CD4-positive, CD25-positive, alpha-beta regulatory T cell (primary cell): ENCODE data around the gene ADARB1. TPM values are rescaled to one million over a fixed set of nuclear protein-coding genes. Genes with fewer than 3 reads are reported as not detected.
A peak's percentile ranks its signal among the peaks of the same experiment; 100 is the strongest.

Experiments
- ATAC-seq, 2 donors: fragments of 150-1000 bp; cut with Tn5 transposase; one replicate each; pipeline ENCODE4 v1.10.0; 2021; ENCODE audit warnings: low read depth in 2 of 2, moderate number of reproducible peaks in 2 of 2, moderate library complexity in 1 of 2
- DNase-seq, 3 donors: peaks; one replicate each; pipeline versions ENCODE4 v3.0.0 to v3.0.0-alpha.2; 2012 to 2022; ENCODE audit warnings: mixed read lengths in 1 of 3
- H3K27ac ChIP-seq: one replicate; pipeline ENCODE4 v1.7.0; 2013; ENCODE audit warnings: mild to moderate bottlenecking, low read length; ENCODE audit not compliant: insufficient read depth, poor library complexity, severe bottlenecking
- H3K27me3 ChIP-seq: one replicate; pipeline ENCODE4 v1.7.0; 2013; ENCODE audit warnings: low read length; ENCODE audit not compliant: control insufficient read depth, insufficient read depth
- H3K36me3 ChIP-seq: one replicate; pipeline ENCODE4 v1.7.0; 2013; ENCODE audit warnings: mild to moderate bottlenecking, low read length, moderate library complexity; ENCODE audit not compliant: control insufficient read depth, insufficient read depth
- H3K4me1 ChIP-seq: 2 replicates; pipeline ENCODE4 v1.7.0; 2013; ENCODE audit warnings: mild to moderate bottlenecking, low read length; ENCODE audit not compliant: insufficient read depth, control insufficient read depth, poor library complexity, severe bottlenecking
- H3K4me3 ChIP-seq: one replicate; pipeline ENCODE4 v1.7.0; 2013; ENCODE audit warnings: low read depth, mild to moderate bottlenecking, low read length, moderate library complexity
- H3K9me3 ChIP-seq, 2 experiments: 1 replicate in 1 of 2; 2 replicates in 1 of 2; pipeline ENCODE4 v1.7.0; 2013; ENCODE audit warnings: low read length in 2 of 2, mild to moderate bottlenecking in 1 of 2, moderate library complexity in 1 of 2; ENCODE audit not compliant: control insufficient read depth in 2 of 2
- H3K27ac Mint-ChIP-seq, 3 donors: one replicate each; pipeline ENCODE4 v1.8.0; 2020 to 2022; ENCODE audit warnings: mild to moderate bottlenecking in 3 of 3, mixed read lengths in 3 of 3, moderate library complexity in 2 of 3
- H3K27me3 Mint-ChIP-seq: one replicate; pipeline ENCODE4 v1.8.0; 2022; ENCODE audit warnings: mild to moderate bottlenecking, mixed read lengths
- H3K36me3 Mint-ChIP-seq: one replicate; pipeline ENCODE4 v1.8.0; 2020; ENCODE audit warnings: mixed read lengths
- H3K4me1 Mint-ChIP-seq, 4 donors: one replicate each; pipeline ENCODE4 v1.8.0; 2020 to 2022; ENCODE audit warnings: mixed read lengths in 4 of 4, mild to moderate bottlenecking in 1 of 4
- H3K4me3 Mint-ChIP-seq, 4 donors: one replicate each; pipeline ENCODE4 v1.8.0; 2020 to 2022; ENCODE audit warnings: mild to moderate bottlenecking in 4 of 4, mixed read lengths in 4 of 4, moderate library complexity in 3 of 4
- H3K9me3 Mint-ChIP-seq, 7 donors: one replicate each; pipeline ENCODE4 v1.8.0; 2020 to 2022; ENCODE audit warnings: mixed read lengths in 7 of 7, mild to moderate bottlenecking in 3 of 7, moderate library complexity in 2 of 7
- polyA plus RNA-seq, 4 donors: library from polyadenylated mRNA; unstranded; fragments of 300-500 nt; fragmentation: Illumina TruSeq; gene quantifications; one replicate each; pipeline ENCODE4 v1.2.3, GENCODE V29; 2021
- total RNA-seq: library from RNA; stranded (reverse); gene quantifications from one replicate; pipeline ENCODE4 v1.2.3, GENCODE V29; 2022

Gene ADARB1
- total and polyA plus RNA-seq, 5 donors from 2014 or later: 2.8 to 52.9 (median 5.6) TPM

DNA sequence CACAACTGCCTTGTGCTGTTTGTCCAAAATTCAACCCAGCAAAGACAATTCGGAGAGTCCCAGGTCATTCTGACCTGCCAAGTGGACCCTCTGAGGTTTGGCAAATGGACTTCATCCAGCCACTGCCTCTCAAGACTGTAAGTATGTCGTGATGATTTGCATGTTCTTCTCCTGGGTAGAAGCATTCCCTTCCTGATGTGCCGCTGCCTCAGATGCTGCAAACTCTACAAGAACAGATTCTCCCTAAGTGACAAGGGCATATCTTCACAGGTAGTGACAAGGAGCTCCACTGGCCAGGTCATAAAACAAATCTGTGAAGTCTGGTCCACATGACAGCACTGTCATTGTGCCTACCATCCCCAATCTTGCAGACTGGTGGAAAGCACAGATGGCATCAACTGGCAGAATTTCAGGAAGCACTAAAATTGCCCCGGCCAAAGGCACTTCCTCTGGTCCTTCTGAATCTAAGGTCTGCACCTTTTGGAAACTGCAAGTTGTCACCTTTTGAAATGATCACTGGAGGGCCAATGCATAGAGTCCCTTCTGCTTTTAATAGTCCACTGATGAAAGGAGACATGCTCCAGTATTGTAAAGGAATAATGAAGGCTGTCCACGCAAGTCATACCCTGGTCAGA lies 185.9 kb downstream of the ADARB1 start:
- Mint-ChIP-seq H3K4me1 (peaks cover 0 to 12% (median 0%) of the 10 kb centered on the region in 4 donors), H3K27me3 (no peaks in the 10 kb centered on the region), H3K27ac (no peak overlapping the region), H3K9me3 (peaks cover 0 to 2% (median 0%) of the 10 kb centered on the region in 7 donors), H3K36me3 (no peaks in the 10 kb centered on the region), H3K4me3 (peak overlapping the region in 1 of 4 donors; percentile 11)
- ATAC-seq (no peak), DNase-seq (no peak)
- Histone ChIP-seq H3K4me1 (peaks cover 12% of the 10 kb centered on the region), H3K36me3 (peaks cover 21% of the 10 kb centered on the region), H3K27me3 (no peaks in the 10 kb centered on the region), H3K4me3 (no peak overlapping the region), H3K27ac (no peak overlapping the region), H3K9me3 (no peaks in the 10 kb centered on the region)

DNA sequence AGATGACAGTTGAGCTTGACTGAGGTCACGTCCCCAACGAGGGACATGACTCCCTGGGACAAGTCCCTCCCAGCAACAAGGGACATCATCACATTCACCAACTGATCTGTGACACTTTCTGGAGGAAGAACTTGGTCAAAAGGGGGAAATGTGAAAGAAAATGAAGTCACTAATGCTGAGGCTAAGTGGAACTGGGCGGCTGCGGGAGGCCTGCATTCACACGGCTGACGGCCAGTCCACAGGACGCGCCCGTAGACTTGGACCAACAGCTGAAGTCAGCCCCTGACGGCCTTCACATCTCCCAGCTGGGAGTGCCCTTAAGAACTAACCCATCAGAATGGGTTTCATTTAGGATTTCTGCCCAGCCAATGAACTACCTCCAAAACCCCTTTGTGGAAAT lies 186.7 kb downstream of the ADARB1 start:
- H3K36me3 Mint-ChIP-seq: no peaks in the 10 kb centered on the region
- H3K9me3 Mint-ChIP-seq: peaks cover 0 to 2% (median 0%) of the 10 kb centered on the region in 7 donors
- Histone ChIP-seq H3K36me3 (peaks cover 27% of the 10 kb centered on the region), H3K27me3 (no peaks in the 10 kb centered on the region), H3K9me3 (no peaks in the 10 kb centered on the region), H3K27ac (no peak overlapping the region), H3K4me3 (no peak overlapping the region), H3K4me1 (peaks cover 11% of the 10 kb centered on the region)
- H3K27ac Mint-ChIP-seq: no peak overlapping the region
- H3K4me1 Mint-ChIP-seq: peaks cover 0 to 7% (median 0%) of the 10 kb centered on the region in 4 donors
- no peak for ATAC-seq
- H3K4me3 Mint-ChIP-seq: no peak overlapping the region
- DNase-seq: no peak
- H3K27me3 Mint-ChIP-seq: no peaks in the 10 kb centered on the region

- H3K27me3 Mint-ChIP-seq: no peaks in the 10 kb centered on the region
- H3K4me3 ChIP-seq: no peak overlapping the region
- no peak overlapping the region for H3K4me3 Mint-ChIP-seq
- H3K27me3 ChIP-seq: no peaks in the 10 kb centered on the region
- H3K9me3 Mint-ChIP-seq: peaks cover 0 to 2% (median 0%) of the 10 kb centered on the region in 7 donors
- peaks cover 0 to 8% (median 5%) of the 10 kb centered on the region in 4 donors for H3K4me1 Mint-ChIP-seq
- ATAC-seq: no peak
- DNase-seq: no peak
- no peaks in the 10 kb centered on the region for H3K9me3 ChIP-seq
- H3K27ac Mint-ChIP-seq: no peak overlapping the region
- H3K36me3 ChIP-seq: peaks cover 27% of the 10 kb centered on the region
- H3K4me1 ChIP-seq: peaks cover 11% of the 10 kb centered on the region
- no peak overlapping the region for H3K27ac ChIP-seq
- H3K36me3 Mint-ChIP-seq: peaks cover 1% of the 10 kb centered on the region
These were observed 187.7 kb downstream of the ADARB1 start for GRCh38 chr21:45262041-45262581.

GRCh38 chr21:45262616-45263015 lies 188.2 kb downstream of the ADARB1 start:
- Histone ChIP-seq H3K27me3 (no peaks in the 10 kb centered on the region), H3K9me3 (no peaks in the 10 kb centered on the region), H3K4me3 (no peak overlapping the region), H3K36me3 (peaks cover 32% of the 10 kb centered on the region), H3K27ac (no peak overlapping the region), H3K4me1 (peaks cover 11% of the 10 kb centered on the region)
- Mint-ChIP-seq H3K9me3 (peaks cover 0 to 2% (median 0%) of the 10 kb centered on the region in 7 donors), H3K36me3 (peaks cover 7% of the 10 kb centered on the region), H3K4me1 (peaks cover 0 to 7% (median 7%) of the 10 kb centered on the region in 4 donors), H3K27ac (no peak overlapping the region), H3K27me3 (no peaks in the 10 kb centered on the region), H3K4me3 (no peak overlapping the region)
- ATAC-seq (no peak), DNase-seq (no peak)

GRCh38 chr21:45263534-45263933 lies 189.2 kb downstream of the ADARB1 start:
- Histone ChIP-seq H3K4me3 (no peak overlapping the region), H3K36me3 (peaks cover 34% of the 10 kb centered on the region), H3K27ac (no peak overlapping the region), H3K4me1 (peaks cover 11% of the 10 kb centered on the region), H3K9me3 (no peaks in the 10 kb centered on the region), H3K27me3 (no peaks in the 10 kb centered on the region)
- peak overlapping the region in 2 of 3 donors; percentile 10 to 23 for H3K27ac Mint-ChIP-seq
- peaks cover 0 to 2% (median 0%) of the 10 kb centered on the region in 7 donors for H3K9me3 Mint-ChIP-seq
- peaks cover 7% of the 10 kb centered on the region for H3K36me3 Mint-ChIP-seq
- H3K27me3 Mint-ChIP-seq: no peaks in the 10 kb centered on the region
- no peak for ATAC-seq
- no peak for DNase-seq
- H3K4me1 Mint-ChIP-seq: peaks cover 0 to 8% (median 7%) of the 10 kb centered on the region in 4 donors
- H3K4me3 Mint-ChIP-seq: peak overlapping the region in 1 of 4 donors; percentile 54

DNA sequence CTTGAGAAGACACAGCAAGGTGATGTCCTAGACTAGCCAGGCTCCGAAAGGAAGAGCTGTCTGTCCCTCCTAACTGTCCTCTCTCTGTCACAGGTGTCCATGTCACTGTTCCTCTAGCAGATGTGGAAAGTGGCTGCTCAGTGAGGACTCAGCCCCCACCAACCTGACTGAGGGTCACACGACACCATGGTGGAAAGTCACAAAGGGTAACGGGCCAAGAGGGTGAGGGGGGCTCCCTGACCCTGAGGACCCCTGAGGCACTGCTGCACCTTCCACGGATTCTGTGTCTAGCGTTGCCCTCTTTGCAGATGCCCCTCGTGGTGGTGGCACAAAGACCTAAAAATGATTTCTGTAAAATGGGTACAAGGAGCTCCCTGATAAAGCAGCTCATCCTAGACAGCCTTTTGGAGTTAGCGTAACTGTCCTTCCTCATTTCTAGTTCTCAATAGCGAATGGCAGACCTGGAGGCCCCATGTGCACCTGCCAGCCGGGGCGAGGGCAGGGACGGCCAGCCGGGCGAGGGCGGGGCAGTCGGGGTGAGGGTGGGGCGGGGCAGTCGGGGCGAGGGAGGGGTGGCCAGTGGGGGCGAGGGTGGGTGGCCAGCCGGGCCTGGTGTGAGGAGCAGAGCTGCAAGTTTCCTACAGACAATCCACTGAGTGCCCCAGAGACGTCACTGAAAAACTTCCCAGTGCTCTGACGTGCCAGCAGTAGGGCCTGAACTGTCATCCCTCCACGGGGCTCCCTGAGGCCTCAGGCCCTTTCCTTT lies 189.9 kb downstream of the ADARB1 start:
- H3K27ac ChIP-seq: no peak overlapping the region
- no peaks in the 10 kb centered on the region for H3K9me3 ChIP-seq
- Mint-ChIP-seq H3K27ac (peak overlapping the region in 1 of 3 donors; percentile 10), H3K27me3 (no peaks in the 10 kb centered on the region), H3K36me3 (peaks cover 7% of the 10 kb centered on the region), H3K9me3 (peaks cover 0 to 2% (median 0%) of the 10 kb centered on the region in 7 donors), H3K4me3 (no peak overlapping the region), H3K4me1 (peaks cover 0 to 8% (median 7%) of the 10 kb centered on the region in 4 donors)
- H3K4me1 ChIP-seq: peaks cover 11% of the 10 kb centered on the region
- no peak for ATAC-seq
- no peak for DNase-seq
- no peak overlapping the region for H3K4me3 ChIP-seq
- H3K27me3 ChIP-seq: no peaks in the 10 kb centered on the region
- peaks cover 34% of the 10 kb centered on the region for H3K36me3 ChIP-seq

GRCh38 chr21:45264912-45265515 lies 190.6 kb downstream of the ADARB1 start:
- H3K36me3 ChIP-seq: peaks cover 38% of the 10 kb centered on the region
- ATAC-seq (no peak), DNase-seq (no peak)
- no peak overlapping the region for H3K4me3 ChIP-seq
- H3K27me3 Mint-ChIP-seq: no peaks in the 10 kb centered on the region
- peaks cover 0 to 2% (median 0%) of the 10 kb centered on the region in 7 donors for H3K9me3 Mint-ChIP-seq
- no peak overlapping the region for H3K27ac Mint-ChIP-seq
- no peaks in the 10 kb centered on the region for H3K27me3 ChIP-seq
- H3K36me3 Mint-ChIP-seq: peaks cover 7% of the 10 kb centered on the region
- no peak overlapping the region for H3K27ac ChIP-seq
- H3K4me1 ChIP-seq: peaks cover 11% of the 10 kb centered on the region
- no peak overlapping the region for H3K4me3 Mint-ChIP-seq
- H3K4me1 Mint-ChIP-seq: peaks cover 0 to 8% (median 7%) of the 10 kb centered on the region in 4 donors
- no peaks in the 10 kb centered on the region for H3K9me3 ChIP-seq
